CD14-positive monocyte (primary cell): ENCODE data around the gene IBA57. TPM values are rescaled to one million over a fixed set of nuclear protein-coding genes. Genes with fewer than 3 reads are reported as not detected.

Experiments used
- DNase-seq, 3 donors: peaks; one replicate each; pipeline ENCODE4 v3.0.0-alpha.2; 2011 to 2022
- H2AFZ ChIP-seq: 2 replicates; pipeline ENCODE4 v1.6.0; 2012; ENCODE audit warnings: mild to moderate bottlenecking, low read depth, low read length, inconsistent platforms; ENCODE audit not compliant: insufficient read depth, poor library complexity, severe bottlenecking
- H3K27ac ChIP-seq, 2 donors: 1 replicate in 1 of 2; 2 replicates in 1 of 2; pipeline ENCODE4 v1.5.1; 2012 to 2013; ENCODE audit warnings: low read length in 2 of 2, control low read depth in 1 of 2, inconsistent platforms in 1 of 2, low read depth in 1 of 2, mild to moderate bottlenecking in 1 of 2
- H3K27me3 ChIP-seq, 2 donors: one replicate each; pipeline versions ENCODE4 v1.6.0 to v1.6.1; 2011 to 2013; ENCODE audit warnings: low read length in 2 of 2; ENCODE audit not compliant: control insufficient read depth in 2 of 2, insufficient read depth in 2 of 2
- H3K36me3 ChIP-seq, 2 donors: replicated peaks in 1 of 2; 1 replicate in 1 of 2; 2 replicates in 1 of 2; pipeline versions ENCODE4 v1.5.1 to v1.6.1; 2012 to 2013; ENCODE audit warnings: low read length in 2 of 2, control low read depth in 1 of 2, inconsistent platforms in 1 of 2, mild to moderate bottlenecking in 1 of 2; ENCODE audit not compliant: insufficient read depth in 2 of 2, control insufficient read depth in 1 of 2
- H3K4me1 ChIP-seq, 2 donors: 1 replicate in 1 of 2; 2 replicates in 1 of 2; pipeline versions ENCODE4 v1.5.1 to v1.6.1; 2012 to 2013; ENCODE audit warnings: low read length in 2 of 2, control low read depth in 1 of 2, inconsistent platforms in 1 of 2, mild to moderate bottlenecking in 1 of 2, moderate library complexity in 1 of 2; ENCODE audit not compliant: insufficient read depth in 2 of 2, control insufficient read depth in 1 of 2
- H3K4me2 ChIP-seq: replicated peaks from 2 replicates; pipeline ENCODE3; 2012; ENCODE audit warnings: low read length, moderate library complexity, mild to moderate bottlenecking; ENCODE audit not compliant: poor library complexity, severe bottlenecking; ENCODE audit errors: extremely low read depth
- H3K4me3 ChIP-seq, 3 experiments: fragments of 200-600 bp in 1 of 3; sonication (generic) in 1 of 3; replicated peaks in 1 of 3; 1 replicate in 2 of 3; 2 replicates in 1 of 3; pipeline ENCODE4 v1.5.1; 2011 to 2013; ENCODE audit warnings: low read length in 3 of 3, mild to moderate bottlenecking in 3 of 3, control low read depth in 2 of 3, low read depth in 2 of 3, inconsistent platforms in 1 of 3, moderate library complexity in 1 of 3
- H3K79me2 ChIP-seq: 2 replicates; pipeline ENCODE4 v1.6.0; 2012; ENCODE audit warnings: mild to moderate bottlenecking, control low read depth, inconsistent platforms, low read length, moderate library complexity; ENCODE audit not compliant: insufficient read depth
- H3K9ac ChIP-seq: 2 replicates; pipeline ENCODE4 v1.6.0; 2017; ENCODE audit warnings: low read length, mild to moderate bottlenecking; ENCODE audit not compliant: insufficient read depth, poor library complexity, severe bottlenecking
- H3K9me3 ChIP-seq, 2 donors: replicated peaks in 1 of 2; 1 replicate in 1 of 2; 2 replicates in 1 of 2; pipeline versions ENCODE4 v1.5.1 to v1.6.1; 2012 to 2013; ENCODE audit warnings: low read length in 2 of 2, control low read depth in 1 of 2; ENCODE audit not compliant: control insufficient read depth in 1 of 2, insufficient read depth in 1 of 2
- H4K20me1 ChIP-seq: 2 replicates; pipeline ENCODE4 v1.6.0; 2012; ENCODE audit warnings: mild to moderate bottlenecking, low read length, control low read depth, moderate library complexity; ENCODE audit not compliant: insufficient read depth
- H3K27ac Mint-ChIP-seq, 7 donors: one replicate each; pipeline ENCODE4 v1.8.0; 2020; ENCODE audit warnings: mild to moderate bottlenecking in 7 of 7, mixed read lengths in 7 of 7, moderate library complexity in 6 of 7, inconsistent platforms in 2 of 7
- H3K27me3 Mint-ChIP-seq, 3 donors: one replicate each; pipeline ENCODE4 v1.8.0; 2021 to 2022; ENCODE audit warnings: low read depth in 3 of 3, mild to moderate bottlenecking in 3 of 3, mixed read lengths in 3 of 3, moderate library complexity in 3 of 3, inconsistent platforms in 1 of 3
- H3K36me3 Mint-ChIP-seq, 2 donors: one replicate each; pipeline ENCODE4 v1.8.0; 2020; ENCODE audit warnings: mixed read lengths in 2 of 2, inconsistent platforms in 1 of 2, mild to moderate bottlenecking in 1 of 2
- H3K4me1 Mint-ChIP-seq: one replicate; pipeline ENCODE4 v1.8.0; 2020; ENCODE audit warnings: mild to moderate bottlenecking, mixed read lengths
- H3K4me3 Mint-ChIP-seq, 2 donors: one replicate each; pipeline ENCODE4 v1.8.0; 2020; ENCODE audit warnings: mild to moderate bottlenecking in 2 of 2, mixed read lengths in 2 of 2, moderate library complexity in 1 of 2
- H3K9me3 Mint-ChIP-seq, 7 donors: one replicate each; pipeline ENCODE4 v1.8.0; 2020 to 2022; ENCODE audit warnings: mixed read lengths in 7 of 7, mild to moderate bottlenecking in 6 of 7, moderate library complexity in 6 of 7, inconsistent platforms in 2 of 7
- WGBS: methylation state at CpG from one replicate; pipeline ENCODE4 v1.1.5; 2013; ENCODE audit warnings: missing lambda C conversion rate; ENCODE audit not compliant: insufficient coverage; 5-methylcytosine and 5-hydroxymethylcytosine counted together
- intact Hi-C, 2 donors: fragments of 100-400 bp; cut with micrococcal nuclease; formaldehyde crosslinking; loops; one replicate each; pipeline versions ENCODE4 v1.15.0 to v1.15.1; 2023
- polyA plus RNA-seq, 3 donors: library from polyadenylated mRNA; depleted of rRNA in 1 of 3; unstranded in 2 of 3; stranded (reverse) in 1 of 3; fragments of 300-500 nt in 2 of 3; fragments of >200 nt in 1 of 3; fragmentation: Illumina TruSeq in 2 of 3; gene quantifications; 1 replicate in 2 of 3; 2 replicates in 1 of 3; pipeline ENCODE4 v1.2.3, GENCODE V29; 2012 to 2021
- TF ChIP-seq, protein P1 (sequence below): fragments of 200-600 bp; IDR thresholded peaks from one replicate; pipeline ENCODE4 v1.8.0; 2022; ENCODE audit warnings: antibody characterized with exemption, mild to moderate bottlenecking

The IBA57 gene
- polyA plus RNA-seq, 3 donors: 1.6 to 2.1 (median 1.7) TPM

DNA sequence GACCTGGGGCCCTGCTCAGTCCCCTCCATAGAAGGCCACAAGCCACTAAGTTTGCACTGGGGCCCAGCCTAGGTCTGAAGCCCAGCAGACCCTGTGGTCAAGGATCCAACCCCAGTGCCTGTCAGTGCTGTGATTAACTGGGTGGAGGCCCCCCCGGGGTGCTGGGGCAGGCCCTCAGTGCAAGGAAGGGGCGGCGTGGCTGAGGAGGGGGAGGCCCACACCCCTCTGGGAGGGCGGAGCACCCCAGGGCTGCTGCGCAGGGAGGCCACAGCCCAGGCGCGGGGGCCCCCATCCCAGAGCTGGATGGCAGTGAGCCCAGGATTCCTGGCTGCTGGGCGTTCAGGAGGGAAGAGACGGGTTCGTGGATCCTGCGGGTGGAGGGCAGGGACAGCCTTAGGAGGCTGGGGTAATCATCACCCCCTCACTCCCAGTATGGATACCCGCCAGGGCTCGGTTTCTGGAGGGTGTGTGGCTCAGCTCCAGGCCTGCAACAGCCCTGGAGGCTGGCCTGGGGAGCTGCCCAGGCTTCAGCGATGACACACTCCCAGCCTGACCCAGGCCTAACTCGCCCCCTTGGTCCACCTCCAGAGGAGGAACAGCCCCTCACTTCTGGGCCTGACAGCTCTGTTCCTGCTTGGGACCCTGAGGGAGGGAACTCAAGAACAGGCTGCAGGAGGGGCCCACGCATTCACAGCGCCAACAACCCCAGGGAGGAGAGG is 15.0 kb upstream of the IBA57 start:
- no peak for DNase-seq
- Histone ChIP-seq H3K36me3 (peaks cover 32 to 34% of the 10 kb centered on the region in 2 donors), H3K79me2 (peaks cover 9% of the 10 kb centered on the region), H3K27ac (no peak overlapping the region), H2AFZ (no peak overlapping the region), H3K9ac (no peak overlapping the region), H4K20me1 (peaks cover 56% of the 10 kb centered on the region), H3K9me3 (no peaks in the 10 kb centered on the region), H3K4me1 (no peaks in the 10 kb centered on the region), H3K4me3 (no peak overlapping the region), H3K27me3 (no peaks in the 10 kb centered on the region), H3K4me2 (no peak overlapping the region)
- TF ChIP-seq, protein P1, sequence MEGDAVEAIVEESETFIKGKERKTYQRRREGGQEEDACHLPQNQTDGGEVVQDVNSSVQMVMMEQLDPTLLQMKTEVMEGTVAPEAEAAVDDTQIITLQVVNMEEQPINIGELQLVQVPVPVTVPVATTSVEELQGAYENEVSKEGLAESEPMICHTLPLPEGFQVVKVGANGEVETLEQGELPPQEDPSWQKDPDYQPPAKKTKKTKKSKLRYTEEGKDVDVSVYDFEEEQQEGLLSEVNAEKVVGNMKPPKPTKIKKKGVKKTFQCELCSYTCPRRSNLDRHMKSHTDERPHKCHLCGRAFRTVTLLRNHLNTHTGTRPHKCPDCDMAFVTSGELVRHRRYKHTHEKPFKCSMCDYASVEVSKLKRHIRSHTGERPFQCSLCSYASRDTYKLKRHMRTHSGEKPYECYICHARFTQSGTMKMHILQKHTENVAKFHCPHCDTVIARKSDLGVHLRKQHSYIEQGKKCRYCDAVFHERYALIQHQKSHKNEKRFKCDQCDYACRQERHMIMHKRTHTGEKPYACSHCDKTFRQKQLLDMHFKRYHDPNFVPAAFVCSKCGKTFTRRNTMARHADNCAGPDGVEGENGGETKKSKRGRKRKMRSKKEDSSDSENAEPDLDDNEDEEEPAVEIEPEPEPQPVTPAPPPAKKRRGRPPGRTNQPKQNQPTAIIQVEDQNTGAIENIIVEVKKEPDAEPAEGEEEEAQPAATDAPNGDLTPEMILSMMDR: no peak
- H3K4me1 Mint-ChIP-seq: peaks cover 4% of the 10 kb centered on the region
- no peaks in the 10 kb centered on the region for H3K9me3 Mint-ChIP-seq
- H3K4me3 Mint-ChIP-seq: no peak overlapping the region
- peak overlapping the region in 1 of 7 donors; percentile 46 for H3K27ac Mint-ChIP-seq
- intact Hi-C loops: no loop called here
- H3K36me3 Mint-ChIP-seq: peaks cover 13 to 32% of the 10 kb centered on the region in 2 donors
- peaks cover 0 to 3% (median 0%) of the 10 kb centered on the region in 3 donors for H3K27me3 Mint-ChIP-seq
- WGBS: 93% methylated on average over 15 of the region's 17 CpGs

DNA sequence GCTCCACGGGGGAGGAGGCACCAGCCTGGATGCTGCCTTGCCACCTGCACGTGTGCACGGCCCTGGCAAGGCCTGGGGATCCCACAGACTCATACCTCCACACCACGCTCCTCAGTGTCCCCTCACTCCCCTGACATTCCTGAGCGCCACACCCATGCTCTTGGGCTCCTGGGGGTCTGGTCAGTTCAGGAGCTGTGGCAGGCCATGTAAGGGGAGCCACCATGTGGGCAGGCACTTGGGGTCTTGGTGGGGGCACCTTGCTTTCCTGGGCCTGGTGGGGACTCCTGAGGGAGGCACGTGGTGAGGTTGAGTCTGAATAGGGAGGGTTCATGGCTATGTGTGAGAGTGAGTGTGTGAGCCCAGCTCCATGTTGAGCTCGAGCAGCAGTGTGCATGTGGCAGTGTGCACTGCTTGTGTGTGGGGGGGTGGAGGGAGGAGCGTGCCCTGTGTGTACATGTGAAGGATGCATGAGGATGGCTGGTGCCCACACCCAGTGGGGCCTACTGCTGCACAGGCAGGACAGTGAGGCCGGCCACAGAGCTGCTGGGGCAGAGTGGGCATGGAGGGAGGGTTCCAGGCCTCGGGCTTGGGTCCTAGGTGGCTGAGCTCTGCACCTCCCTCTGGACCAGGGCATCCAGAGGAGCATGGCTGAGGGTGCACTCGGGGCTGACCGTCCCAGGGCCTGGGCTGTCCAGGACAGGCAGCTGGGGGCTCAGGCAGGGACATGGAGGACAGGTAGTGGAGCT is 14.3 kb upstream of the IBA57 start:
- H4K20me1 ChIP-seq: peaks cover 48% of the 10 kb centered on the region
- no peak overlapping the region for H3K27ac ChIP-seq
- H3K9me3 ChIP-seq: no peaks in the 10 kb centered on the region
- intact Hi-C loops: no loop called here
- H3K4me1 ChIP-seq: no peaks in the 10 kb centered on the region
- no peak overlapping the region for H3K4me3 ChIP-seq
- H3K27me3 ChIP-seq: no peaks in the 10 kb centered on the region
- Mint-ChIP-seq H3K4me3 (no peak overlapping the region), H3K27ac (peak overlapping the region in 5 of 7 donors; percentile 21 to 70 (median 51)), H3K36me3 (peaks cover 7 to 25% of the 10 kb centered on the region in 2 donors), H3K9me3 (no peaks in the 10 kb centered on the region), H3K27me3 (peaks cover 0 to 3% (median under 1%) of the 10 kb centered on the region in 3 donors), H3K4me1 (peaks cover 4% of the 10 kb centered on the region)
- H2AFZ ChIP-seq: no peak overlapping the region
- peaks cover 27% of the 10 kb centered on the region in 2 donors for H3K36me3 ChIP-seq
- H3K79me2 ChIP-seq: peaks cover 4% of the 10 kb centered on the region
- no peak overlapping the region for H3K4me2 ChIP-seq
- 93% methylated on average over 8 of the region's 12 CpGs for whole genome bisulfite sequencing
- H3K9ac ChIP-seq: no peak overlapping the region
- DNase-seq: no peak
- TF ChIP-seq, protein P1: no peak
